Mammary epithelial cell (primary cell): ENCODE measurements around the gene MYL4.

ENCODE experiments used
- EZH2 ChIP-seq: IDR thresholded peaks from 2 replicates; pipeline ENCODE4 v1.6.1; 2012; ENCODE audit warnings: low read length, inconsistent platforms, borderline replicate concordance
- TF ChIP-seq, protein P1 (sequence below), 2 donors: IDR thresholded peaks in 1 of 2; conservative IDR thresholded peaks in 1 of 2; 2 replicates each; pipeline ENCODE4 v1.5.1; 2011 to 2012; ENCODE audit warnings: inconsistent platforms in 2 of 2, low read length in 2 of 2, mild to moderate bottlenecking in 2 of 2, control low read depth in 1 of 2, low read depth in 1 of 2; ENCODE audit not compliant: insufficient read depth in 1 of 2; ENCODE audit errors: extremely low read depth in 1 of 2

GRCh38 chr17:47222047-47222446 lies 12.9 kb downstream of the MYL4 start:
- TF ChIP-seq, protein P1, sequence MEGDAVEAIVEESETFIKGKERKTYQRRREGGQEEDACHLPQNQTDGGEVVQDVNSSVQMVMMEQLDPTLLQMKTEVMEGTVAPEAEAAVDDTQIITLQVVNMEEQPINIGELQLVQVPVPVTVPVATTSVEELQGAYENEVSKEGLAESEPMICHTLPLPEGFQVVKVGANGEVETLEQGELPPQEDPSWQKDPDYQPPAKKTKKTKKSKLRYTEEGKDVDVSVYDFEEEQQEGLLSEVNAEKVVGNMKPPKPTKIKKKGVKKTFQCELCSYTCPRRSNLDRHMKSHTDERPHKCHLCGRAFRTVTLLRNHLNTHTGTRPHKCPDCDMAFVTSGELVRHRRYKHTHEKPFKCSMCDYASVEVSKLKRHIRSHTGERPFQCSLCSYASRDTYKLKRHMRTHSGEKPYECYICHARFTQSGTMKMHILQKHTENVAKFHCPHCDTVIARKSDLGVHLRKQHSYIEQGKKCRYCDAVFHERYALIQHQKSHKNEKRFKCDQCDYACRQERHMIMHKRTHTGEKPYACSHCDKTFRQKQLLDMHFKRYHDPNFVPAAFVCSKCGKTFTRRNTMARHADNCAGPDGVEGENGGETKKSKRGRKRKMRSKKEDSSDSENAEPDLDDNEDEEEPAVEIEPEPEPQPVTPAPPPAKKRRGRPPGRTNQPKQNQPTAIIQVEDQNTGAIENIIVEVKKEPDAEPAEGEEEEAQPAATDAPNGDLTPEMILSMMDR (conservative IDR thresholded peaks at IDR 0.05 in 1 of 2, IDR thresholded peaks at IDR 0.05 in 1 of 2; ENCODE audit: extremely low read depth in 1 of 2, insufficient read depth in 1 of 2, low read depth in 1 of 2, low read length in 2 of 2) = no peak
- no peak for TF ChIP-seq EZH2
